Activated CD8-positive, alpha-beta T cell treated with anti-CD3 and anti-CD28 coated beads for 36 hours (primary cell): ENCODE measurements around the gene LIME1. TPM values are rescaled to one million over a fixed set of nuclear protein-coding genes. Genes with fewer than 3 reads are reported as not detected.

Source experiments
- ATAC-seq: fragments of 200-7000 bp; cut with Tn5 transposase; one replicate; pipeline ENCODE4 v1.10.0; 2021; ENCODE audit warnings: mild to moderate bottlenecking, moderate library complexity
- CTCF ChIA-PET: fragments of 350-600 bp; sonication (Branson Sonifier 250); formaldehyde crosslinking; loops from one replicate; lab custom pipeline; 2021; ENCODE audit warnings: antibody characterized with exemption; lab: Charles Lee
- POLR2A ChIA-PET: fragments of 350-600 bp; sonication (Branson Sonifier 250); formaldehyde crosslinking; loops from one replicate; lab custom pipeline; 2021; ENCODE audit warnings: antibody characterized with exemption; lab: Charles Lee
- DNase-seq: peaks from one replicate; pipeline ENCODE4 v3.0.0-alpha.2; 2020
- H3K27ac Mint-ChIP-seq: one replicate; pipeline ENCODE4 v1.8.0; 2021; ENCODE audit warnings: mild to moderate bottlenecking, mixed read lengths
- H3K27me3 Mint-ChIP-seq: one replicate; pipeline ENCODE4 v1.8.0; 2021; ENCODE audit warnings: mixed read lengths
- H3K36me3 Mint-ChIP-seq: one replicate; pipeline ENCODE4 v1.8.0; 2021; ENCODE audit warnings: low read depth, mixed read lengths
- H3K4me1 Mint-ChIP-seq: one replicate; pipeline ENCODE4 v1.8.0; 2021; ENCODE audit warnings: low read depth, mixed read lengths
- H3K4me3 Mint-ChIP-seq: one replicate; pipeline ENCODE4 v1.8.0; 2021; ENCODE audit warnings: mild to moderate bottlenecking, moderate library complexity, mixed read lengths
- H3K9me3 Mint-ChIP-seq: one replicate; pipeline ENCODE4 v1.8.0; 2021; ENCODE audit warnings: mixed read lengths
- CTCF ChIP-seq: fragments of 200-600 bp; IDR thresholded peaks from one replicate; pipeline ENCODE4 v1.8.0; 2022; ENCODE audit warnings: antibody characterized with exemption, mild to moderate bottlenecking
- intact Hi-C: fragments of 100-400 bp; cut with micrococcal nuclease; formaldehyde crosslinking; loops from one replicate; pipeline ENCODE4 v1.10.0; 2022
- total RNA-seq, 2 experiments: library from RNA; stranded (reverse); gene quantifications; one replicate each; pipeline ENCODE4 v1.2.3, GENCODE V29; 2021

Gene LIME1
- total RNA-seq, 2 experiments from 2014 or later = 15.5 to 16.8 TPM

DNA sequence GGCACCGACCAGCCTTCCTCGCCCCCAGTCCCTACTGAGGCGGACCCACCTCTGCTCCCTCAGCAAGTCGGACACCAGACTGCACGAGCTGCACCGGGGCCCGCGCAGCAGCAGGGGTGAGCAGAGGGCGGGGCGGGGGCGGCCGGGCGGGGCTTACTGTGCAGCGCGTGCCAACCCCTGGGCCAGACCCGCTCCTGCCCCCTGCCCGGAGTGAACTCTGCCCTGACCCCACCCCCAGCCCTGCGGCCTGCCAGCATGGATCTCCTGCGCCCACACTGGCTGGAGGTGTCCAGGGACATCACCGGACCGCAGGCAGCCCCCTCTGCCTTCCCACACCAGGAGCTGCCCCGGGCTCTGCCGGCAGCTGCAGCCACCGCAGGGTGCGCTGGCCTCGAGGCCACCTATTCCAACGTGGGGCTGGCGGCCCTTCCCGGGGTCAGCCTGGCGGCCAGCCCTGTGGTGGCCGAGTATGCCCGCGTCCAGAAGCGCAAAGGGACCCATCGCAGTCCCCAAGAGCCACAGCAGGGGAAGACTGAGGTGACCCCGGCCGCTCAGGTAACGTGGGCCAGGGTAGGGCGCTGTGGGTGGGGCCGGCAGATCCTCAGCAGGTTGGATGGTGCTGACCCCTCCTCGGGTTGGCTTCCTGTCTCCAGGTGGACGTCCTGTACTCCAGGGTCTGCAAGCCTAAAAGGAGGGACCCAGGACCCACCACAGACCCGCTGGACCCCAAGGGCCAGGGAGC, 1.7 kb downstream of the LIME1 start:
- peaks cover 11% of the 10 kb centered on the region for H3K36me3 Mint-ChIP-seq
- H3K4me1 Mint-ChIP-seq = peaks cover 26% of the 10 kb centered on the region
- no peak overlapping the region for H3K27ac Mint-ChIP-seq
- peak; percentile 5 for ATAC-seq
- peak; percentile 45 for DNase-seq
- TF ChIP-seq CTCF = no peak
- ChIA-PET POLR2A (interaction anchor here (0.7 to 1.3 kb wide), 5 partner anchors 10 to 30 kb away, joined by 3 to 4 read pairs (median 3); partner anchors contain the start of genes ARFRP1 and ZGPAT), CTCF (interaction anchor here (1.2 to 2.4 kb wide), 3 partner anchors 30 to 199 kb away, joined by 3 to 7 read pairs (median 4); partner anchors contain the start of genes ARFRP1 and ZGPAT)
- no peaks in the 10 kb centered on the region for H3K9me3 Mint-ChIP-seq
- H3K4me3 Mint-ChIP-seq = peak overlapping the region; percentile 38
- no peaks in the 10 kb centered on the region for H3K27me3 Mint-ChIP-seq
- intact Hi-C loops = no loop called here

DNA sequence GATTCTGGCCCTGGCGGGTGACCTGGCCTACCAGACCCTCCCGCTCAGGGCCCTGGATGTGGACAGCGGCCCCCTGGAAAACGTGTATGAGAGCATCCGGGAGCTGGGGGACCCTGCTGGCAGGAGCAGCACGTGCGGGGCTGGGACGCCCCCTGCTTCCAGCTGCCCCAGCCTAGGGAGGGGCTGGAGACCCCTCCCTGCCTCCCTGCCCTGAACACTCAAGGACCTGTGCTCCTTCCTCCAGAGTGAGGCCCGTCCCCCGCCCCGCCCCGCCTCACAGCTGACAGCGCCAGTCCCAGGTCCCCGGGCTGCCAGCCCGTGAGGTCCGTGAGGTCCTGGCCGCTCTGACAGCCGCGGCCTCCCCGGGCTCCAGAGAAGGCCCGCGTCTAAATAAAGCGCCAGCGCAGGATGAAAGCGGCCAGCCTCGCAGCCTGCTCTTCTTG, 2.2 kb downstream of the LIME1 start:
- Mint-ChIP-seq H3K9me3 (no peaks in the 10 kb centered on the region), H3K4me1 (peaks cover 26% of the 10 kb centered on the region), H3K4me3 (peak overlapping the region; percentile 38), H3K27ac (no peak overlapping the region), H3K36me3 (peaks cover 9% of the 10 kb centered on the region), H3K27me3 (no peaks in the 10 kb centered on the region)
- peak; percentile 55 for DNase-seq
- ChIA-PET CTCF (interaction anchor here (0.7 to 1.3 kb wide), 3 partner anchors 31 to 199 kb away, joined by 3 to 4 read pairs (median 3); partner anchors contain the start of genes ARFRP1 and ZGPAT), POLR2A (interaction anchor here (0.7 to 2.2 kb wide), 6 partner anchors 8 to 81 kb away, joined by 3 to 6 read pairs (median 4); partner anchors contain the start of gene RTEL1)
- no peak for TF ChIP-seq CTCF
- ATAC-seq = no peak
- intact Hi-C loops = no loop called here

- intact Hi-C loops = no loop called here
- ChIA-PET POLR2A (interaction anchor here (0.6 to 2.2 kb wide), 6 partner anchors 9 to 81 kb away, joined by 3 to 6 read pairs (median 3); partner anchors contain the start of genes ARFRP1, RTEL1 and ZGPAT), CTCF (interaction anchor here (0.7 to 1.3 kb wide), 2 partner anchors 32 to 200 kb away, joined by 3 read pairs; partner anchors contain the start of genes ARFRP1 and ZGPAT)
- no peaks in the 10 kb centered on the region for H3K9me3 Mint-ChIP-seq
- ATAC-seq = peak; percentile 55
- H3K36me3 Mint-ChIP-seq = peaks cover 5% of the 10 kb centered on the region
- H3K4me1 Mint-ChIP-seq = peaks cover 22% of the 10 kb centered on the region
- peak; percentile 60 for DNase-seq
- no peaks in the 10 kb centered on the region for H3K27me3 Mint-ChIP-seq
- TF ChIP-seq CTCF = no peak
- H3K4me3 Mint-ChIP-seq = peak within 1 kb of the TSS; percentile 52
- no peak within 1 kb of the TSS for H3K27ac Mint-ChIP-seq
Measured at GRCh38 chr20:63739130-63740069, 2.9 kb downstream of the LIME1 start, which contains the start of gene SLC2A4RG. TSS of gene SLC2A4RG (plus strand) at chr20:63739776. CDS start at chr20:63739913, 137 bp downstream.

GRCh38 chr20:63740070-63740626, 3.7 kb downstream of the LIME1 start:
- intact Hi-C loops = no loop called here
- Mint-ChIP-seq H3K27me3 (no peaks in the 10 kb centered on the region), H3K9me3 (no peaks in the 10 kb centered on the region), H3K4me3 (peak overlapping the region; percentile 52), H3K27ac (no peak overlapping the region), H3K4me1 (peaks cover 22% of the 10 kb centered on the region), H3K36me3 (peaks cover 5% of the 10 kb centered on the region)
- DNase-seq = peak; percentile 49
- POLR2A ChIA-PET = interaction anchor here (1.2 to 2.2 kb wide), 5 partner anchors 8 to 82 kb away, joined by 4 to 8 read pairs (median 6); partner anchors contain the start of gene RTEL1
- ATAC-seq = peak; percentile 3
- CTCF ChIA-PET = interaction anchor here (0.8 to 1.1 kb wide), 4 partner anchors 32 to 216 kb away, joined by 3 to 4 read pairs (median 4); partner anchors contain the start of genes ARFRP1, UCKL1 and ZGPAT
- no peak for TF ChIP-seq CTCF
